GM21825 (cell line): ENCODE data around the gene ZNF346.

Experiments used
- ATAC-seq: cut with Tn5 transposase; IDR thresholded peaks from one replicate; pipeline ENCODE4 v1.9.1; 2021; ENCODE audit warnings: mild to moderate bottlenecking, moderate library complexity; ENCODE audit not compliant: unreplicated experiment

The ZNF346 gene

DNA sequence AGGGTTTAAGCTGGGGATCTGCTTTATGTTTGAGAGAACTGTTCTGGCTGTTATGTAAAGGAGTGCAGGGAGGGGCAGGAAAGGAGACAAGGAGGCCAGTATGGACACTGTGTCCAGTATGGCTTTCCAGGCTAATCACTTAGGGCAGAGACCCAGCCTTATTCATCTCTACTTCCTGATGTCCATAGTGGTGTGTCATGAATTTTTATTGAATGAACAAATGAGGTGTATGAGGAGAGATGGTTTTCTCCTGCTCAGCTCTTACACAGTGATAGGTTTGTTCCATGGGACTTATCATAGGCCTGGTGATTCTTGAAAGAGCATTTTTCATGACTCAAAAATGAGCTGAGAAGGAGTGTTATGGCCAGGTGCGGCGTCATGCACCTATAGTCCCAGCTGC lies 43.7 kb downstream of the ZNF346 start:
- no peak for ATAC-seq

DNA sequence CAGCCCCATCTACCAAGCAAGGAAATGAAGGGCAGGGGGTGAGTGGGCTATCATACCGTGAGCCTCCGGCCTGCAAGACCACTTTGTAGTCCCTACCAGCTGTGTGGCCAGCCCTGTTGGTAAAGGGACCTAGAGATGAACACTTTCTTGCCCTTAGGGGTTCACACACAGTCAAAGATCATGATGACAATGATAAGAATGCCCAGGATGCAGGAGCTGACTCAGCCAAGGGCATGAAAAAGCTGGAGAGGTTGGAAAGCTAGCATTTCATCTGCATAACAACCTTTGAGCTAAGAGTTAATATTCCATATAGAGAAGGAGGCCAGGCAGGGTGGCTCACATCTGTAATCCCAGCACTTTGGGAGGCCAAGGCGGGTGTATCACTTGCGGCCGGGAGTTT lies 45.0 kb downstream of the ZNF346 start:
- ATAC-seq: no peak

DNA sequence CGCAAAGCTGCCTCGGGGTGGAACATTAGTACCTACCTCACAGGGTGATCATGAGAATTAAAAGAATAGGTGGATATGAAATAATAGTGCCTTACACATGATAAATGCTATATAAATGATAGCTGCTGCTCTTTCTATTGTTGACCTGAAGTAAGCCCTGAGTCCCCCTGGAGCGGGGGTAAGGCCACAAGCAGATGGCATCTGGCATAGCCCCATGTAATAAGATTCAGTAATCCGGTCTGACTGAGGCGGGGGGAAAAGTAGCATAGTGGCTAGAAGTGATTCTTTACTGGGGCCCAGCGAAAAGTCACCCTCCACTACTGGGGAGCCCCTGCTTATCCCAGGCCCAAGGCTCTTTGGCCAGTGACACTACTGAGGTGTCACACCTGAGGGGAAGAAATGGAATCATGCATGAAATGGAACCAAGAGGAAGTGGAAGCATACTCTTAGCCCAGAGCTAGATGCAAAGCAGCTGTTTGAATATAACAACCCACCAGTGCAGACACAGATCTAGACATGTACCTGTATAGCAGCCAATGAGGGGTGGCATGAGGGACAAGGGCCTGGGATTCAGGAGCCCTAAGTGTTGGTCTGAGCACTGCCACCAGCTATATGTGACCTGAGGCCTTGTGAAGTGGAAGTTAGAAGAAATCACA lies 48.2 kb downstream of the ZNF346 start:
- no peak for ATAC-seq

DNA sequence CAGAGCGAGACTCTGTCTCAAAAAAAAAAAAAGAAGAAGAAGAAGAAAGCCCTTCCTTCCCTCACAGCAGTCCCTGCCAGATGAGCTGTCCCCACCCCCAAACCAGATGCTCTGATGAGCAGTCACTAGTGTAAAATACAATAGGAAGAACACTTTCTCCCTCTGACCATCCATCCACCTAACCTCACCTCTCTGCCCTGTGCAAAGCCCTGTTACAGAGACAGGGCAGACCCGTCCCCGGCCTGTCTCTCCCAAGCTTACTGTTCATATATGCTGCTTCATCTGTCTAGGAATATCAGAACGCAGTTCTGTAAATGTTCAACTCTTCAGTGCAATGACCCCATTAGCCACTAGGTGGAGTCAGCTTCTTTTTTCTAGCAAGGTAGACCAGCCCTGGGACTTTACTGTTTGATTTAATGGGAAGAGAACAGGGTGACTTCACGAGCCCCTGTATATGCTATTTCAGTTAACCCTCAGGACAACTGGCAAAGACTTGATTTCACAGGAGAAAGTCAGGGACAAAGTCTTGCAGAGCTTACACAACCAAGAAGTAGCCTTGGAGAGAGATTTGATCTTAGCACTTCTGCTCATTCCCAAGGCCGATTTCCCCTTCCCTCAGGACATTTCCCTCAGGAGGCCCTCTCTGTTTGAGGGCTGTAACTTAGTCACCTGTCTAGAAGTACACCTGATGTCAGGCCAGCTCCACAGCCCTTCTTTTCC lies 49.3 kb downstream of the ZNF346 start:
- ATAC-seq: peak; percentile 48

DNA sequence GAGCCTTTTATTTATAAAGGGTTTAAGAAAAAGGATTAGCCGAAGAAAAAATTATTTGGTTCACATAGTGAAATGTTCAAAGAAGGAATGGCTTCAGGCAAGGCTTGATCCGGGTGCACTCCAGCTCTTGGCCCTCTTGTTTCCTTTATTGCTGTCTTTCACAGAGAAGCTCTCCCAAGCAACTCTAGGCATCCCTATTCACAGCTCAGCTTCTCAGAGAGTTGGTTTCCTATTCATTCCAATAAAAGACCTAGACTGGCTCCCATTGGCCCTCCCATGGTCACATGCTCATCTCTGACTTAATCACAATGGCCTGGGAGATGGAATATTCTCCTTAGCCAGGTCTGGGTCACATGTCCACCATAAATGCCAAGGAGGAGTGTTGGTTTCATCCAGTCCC lies 54.8 kb downstream of the ZNF346 start:
- ATAC-seq: no peak

DNA sequence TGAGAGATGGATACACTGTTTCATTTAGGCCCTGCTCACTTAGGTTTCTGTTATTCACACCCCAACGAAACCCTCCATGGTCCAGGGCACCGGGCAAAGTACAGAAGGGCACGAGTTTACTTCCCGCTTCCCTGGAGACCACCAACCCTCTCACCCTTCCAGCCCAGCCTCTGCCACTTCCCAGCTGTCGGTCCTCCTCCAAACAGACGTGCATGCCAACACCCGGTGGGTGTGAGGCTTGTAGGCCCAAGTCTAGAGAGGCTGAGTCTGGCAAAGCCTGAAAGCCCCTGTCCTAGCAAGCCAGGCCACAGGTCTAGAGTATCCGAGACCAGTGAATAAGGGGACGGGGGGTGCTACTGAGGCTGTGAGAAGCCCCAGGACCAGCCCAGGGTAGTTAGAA lies 57.1 kb downstream of the ZNF346 start:
- ATAC-seq: no peak

DNA sequence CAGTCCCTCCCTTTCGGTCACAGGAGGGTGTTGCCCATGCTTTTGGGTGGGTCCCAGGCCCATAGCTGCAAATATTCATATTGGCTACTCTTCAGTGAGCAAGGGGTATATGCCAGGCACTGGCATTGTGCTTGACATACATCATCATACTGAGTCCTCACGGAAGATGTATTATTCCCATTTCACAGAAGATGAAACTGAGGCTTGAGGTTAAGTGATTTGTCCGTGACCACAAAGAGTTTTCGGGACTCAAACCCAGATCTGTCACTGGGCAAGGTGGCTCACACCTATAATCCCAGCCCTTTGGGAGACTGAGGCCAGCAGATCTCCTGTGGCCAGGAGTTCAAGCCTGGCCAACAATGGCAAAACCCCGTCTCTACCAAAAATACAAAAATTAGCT lies 57.8 kb downstream of the ZNF346 start:
- no peak for ATAC-seq

DNA sequence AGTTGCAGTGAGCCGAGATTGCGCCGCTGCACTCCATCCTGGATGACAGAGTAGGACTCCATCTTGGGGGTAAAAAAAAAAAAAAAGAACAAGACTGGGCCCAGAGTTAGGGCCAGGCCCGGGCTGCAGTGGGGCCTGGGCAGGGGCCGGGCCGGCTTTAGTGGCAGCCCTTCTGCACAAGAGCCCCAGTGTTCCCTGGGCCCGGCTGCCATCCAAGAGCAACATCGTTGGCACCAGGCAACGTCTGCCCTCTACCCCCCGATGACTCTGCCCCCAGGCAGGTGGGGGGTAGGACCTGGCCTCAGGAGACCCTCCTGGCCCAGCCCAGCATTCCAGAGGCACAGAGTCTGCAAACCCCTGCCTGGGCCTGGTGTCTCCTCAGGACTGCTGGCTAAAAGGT lies 59.4 kb downstream of the ZNF346 start:
- ATAC-seq: no peak

DNA sequence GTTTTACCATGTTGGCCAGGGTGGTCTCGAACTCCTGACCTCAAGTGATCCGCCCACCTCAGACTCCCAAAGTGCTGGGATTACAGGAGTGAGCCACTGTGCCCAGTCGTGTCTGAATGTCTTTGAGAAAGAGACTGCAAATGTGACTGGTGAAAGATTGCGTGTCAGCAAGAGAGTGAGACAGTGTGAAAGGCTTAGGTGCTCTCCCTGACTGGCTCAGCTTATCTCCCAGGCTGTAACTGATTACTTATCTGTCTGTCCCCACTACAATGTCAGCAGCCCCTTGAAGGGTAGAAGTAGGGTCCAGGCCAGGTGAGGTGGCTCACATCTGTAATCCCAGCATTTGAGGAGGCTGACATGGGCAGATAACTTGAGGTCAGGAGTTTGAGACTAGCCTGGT lies 60.9 kb downstream of the ZNF346 start:
- no peak for ATAC-seq

DNA sequence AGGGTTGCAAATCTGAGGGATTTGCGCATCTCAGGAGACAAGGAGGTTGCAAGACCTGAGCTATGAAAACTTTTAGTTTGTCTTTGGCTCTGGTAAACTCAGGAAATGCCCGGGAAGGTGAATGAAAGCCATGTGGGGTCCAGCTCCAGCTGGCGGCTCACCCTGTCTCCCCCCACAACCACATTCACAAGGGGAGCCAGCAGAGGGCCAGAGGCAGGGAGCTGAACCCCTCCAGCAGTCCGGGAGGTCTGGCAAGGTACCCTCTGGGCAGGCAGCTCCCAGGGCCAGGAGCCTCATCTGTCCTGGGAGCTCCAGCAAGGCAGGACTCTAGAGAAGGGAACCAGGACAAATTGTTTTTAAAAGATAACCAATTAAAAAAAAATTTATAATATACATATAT lies 61.7 kb downstream of the ZNF346 start:
- ATAC-seq: no peak

DNA sequence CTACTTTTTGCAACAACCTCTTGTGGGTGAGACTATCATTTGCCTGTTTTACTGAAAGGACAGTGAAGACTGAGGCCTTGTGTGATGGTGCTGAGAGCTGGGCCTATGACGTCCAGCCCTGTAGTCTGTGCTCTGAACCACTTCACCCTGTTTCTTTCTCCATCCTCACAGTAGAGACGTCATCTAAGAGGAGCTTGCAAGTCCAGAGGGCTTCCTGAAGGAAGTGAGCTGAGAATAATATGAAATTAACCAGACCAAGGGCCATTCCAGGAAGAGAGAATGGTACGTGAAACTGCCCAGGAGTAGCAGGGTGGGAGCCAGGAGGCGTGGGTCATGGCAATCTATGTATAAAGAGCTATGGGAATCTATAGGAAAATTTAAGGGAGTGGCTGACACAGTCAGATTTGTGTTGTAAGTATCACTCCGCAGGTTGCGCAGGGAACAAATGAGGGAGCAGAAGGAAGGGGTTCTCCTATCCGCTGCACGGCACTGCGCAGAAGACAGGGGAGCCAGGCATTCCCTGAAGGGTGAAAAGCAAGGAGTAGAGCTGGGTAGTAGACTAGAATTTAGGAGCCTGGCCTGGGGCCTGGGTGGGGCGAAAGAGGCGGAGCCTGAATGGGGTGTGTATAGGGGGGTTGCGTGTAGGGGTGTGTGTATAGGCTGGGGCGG lies 63.6 kb downstream of the ZNF346 start:
- ATAC-seq: no peak

DNA sequence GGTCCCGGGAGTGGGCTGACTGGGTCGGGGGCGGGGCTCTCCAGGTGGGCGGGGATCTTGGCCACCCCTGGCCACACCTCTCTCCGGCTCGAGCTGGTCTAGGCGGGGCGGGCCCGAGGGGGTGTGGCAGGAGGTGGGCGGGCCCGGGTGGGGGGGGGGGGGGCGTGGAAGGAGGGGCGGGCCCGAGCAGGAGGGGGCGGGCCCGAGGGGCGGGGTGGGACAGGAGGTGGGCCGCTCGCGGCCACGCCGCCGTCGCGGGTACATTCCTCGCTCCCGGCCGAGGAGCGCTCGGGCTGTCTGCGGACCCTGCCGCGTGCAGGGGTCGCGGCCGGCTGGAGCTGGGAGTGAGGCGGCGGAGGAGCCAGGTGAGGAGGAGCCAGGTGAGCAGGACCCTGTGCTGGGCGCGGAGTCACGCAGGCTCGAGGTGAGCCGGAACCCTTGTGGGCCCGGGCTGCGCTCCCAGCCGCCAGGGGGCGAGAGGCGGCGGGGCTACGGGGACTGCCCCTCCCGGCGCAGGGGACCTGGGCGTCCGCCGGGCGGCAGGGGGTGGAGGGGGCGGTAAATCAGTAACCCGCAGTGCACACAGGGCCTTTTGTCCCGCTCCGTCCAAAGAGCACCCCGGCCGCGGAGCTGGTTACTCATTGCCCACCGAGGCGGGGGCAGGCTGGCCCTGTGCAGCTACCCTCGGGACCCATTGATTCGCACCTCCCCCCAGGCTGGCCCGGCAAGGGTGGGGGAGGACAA lies 64.3 kb downstream of the ZNF346 start, which contains the start of gene FGFR4:
FGFR4 (plus strand) TSS at position 262 of the 744 bp plus-strand sequence. CDS start 2,688 bp downstream, outside the sequence.
- peak; percentile 71 for ATAC-seq

DNA sequence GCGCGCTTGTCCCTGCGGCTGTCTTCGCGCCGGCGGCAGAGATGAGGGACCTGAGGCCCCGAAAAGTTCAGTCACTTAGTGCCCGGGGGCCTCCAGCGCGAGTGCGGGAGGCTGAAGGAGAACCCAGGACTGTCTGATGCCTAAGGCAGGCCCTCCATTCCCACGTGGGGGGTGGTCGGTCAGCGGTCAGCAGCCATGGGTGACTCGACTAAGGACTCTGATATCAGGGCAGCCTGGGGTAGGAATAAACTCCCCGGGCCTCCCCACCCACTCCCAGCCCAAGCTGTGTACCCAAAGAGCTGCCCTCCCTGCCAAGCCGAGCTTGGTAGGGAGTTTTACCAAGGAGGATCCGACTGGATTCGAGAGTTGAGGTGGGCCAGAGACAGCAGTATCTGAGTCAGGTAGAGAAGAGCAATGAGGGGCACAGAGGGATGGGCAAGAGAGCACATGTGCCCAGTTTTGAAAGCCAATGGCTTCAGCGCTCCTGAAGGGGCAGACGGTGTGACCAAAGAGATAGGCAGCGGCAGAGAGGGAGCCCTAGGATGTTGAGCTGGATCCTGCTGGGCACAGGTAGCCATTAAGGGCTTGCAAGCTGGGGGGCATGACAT lies 65.0 kb downstream of the ZNF346 start:
- no peak for ATAC-seq

DNA sequence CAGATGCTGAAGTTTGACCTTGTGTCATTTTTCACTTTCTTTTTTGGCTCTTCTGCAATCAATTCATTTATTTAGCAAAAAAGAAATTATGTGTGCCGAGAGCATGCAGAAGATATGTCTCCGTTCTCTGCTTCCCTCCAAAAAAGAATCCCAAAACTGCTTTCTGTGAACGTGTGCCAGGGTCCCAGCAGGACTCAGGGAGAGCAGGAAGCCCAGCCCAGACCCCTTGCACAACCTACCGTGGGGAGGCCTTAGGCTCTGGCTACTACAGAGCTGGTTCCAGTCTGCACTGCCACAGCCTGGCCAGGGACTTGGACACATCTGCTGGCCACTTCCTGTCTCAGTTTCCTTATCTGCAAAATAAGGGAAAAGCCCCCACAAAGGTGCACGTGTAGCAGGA lies 66.6 kb downstream of the ZNF346 start:
- ATAC-seq: no peak

DNA sequence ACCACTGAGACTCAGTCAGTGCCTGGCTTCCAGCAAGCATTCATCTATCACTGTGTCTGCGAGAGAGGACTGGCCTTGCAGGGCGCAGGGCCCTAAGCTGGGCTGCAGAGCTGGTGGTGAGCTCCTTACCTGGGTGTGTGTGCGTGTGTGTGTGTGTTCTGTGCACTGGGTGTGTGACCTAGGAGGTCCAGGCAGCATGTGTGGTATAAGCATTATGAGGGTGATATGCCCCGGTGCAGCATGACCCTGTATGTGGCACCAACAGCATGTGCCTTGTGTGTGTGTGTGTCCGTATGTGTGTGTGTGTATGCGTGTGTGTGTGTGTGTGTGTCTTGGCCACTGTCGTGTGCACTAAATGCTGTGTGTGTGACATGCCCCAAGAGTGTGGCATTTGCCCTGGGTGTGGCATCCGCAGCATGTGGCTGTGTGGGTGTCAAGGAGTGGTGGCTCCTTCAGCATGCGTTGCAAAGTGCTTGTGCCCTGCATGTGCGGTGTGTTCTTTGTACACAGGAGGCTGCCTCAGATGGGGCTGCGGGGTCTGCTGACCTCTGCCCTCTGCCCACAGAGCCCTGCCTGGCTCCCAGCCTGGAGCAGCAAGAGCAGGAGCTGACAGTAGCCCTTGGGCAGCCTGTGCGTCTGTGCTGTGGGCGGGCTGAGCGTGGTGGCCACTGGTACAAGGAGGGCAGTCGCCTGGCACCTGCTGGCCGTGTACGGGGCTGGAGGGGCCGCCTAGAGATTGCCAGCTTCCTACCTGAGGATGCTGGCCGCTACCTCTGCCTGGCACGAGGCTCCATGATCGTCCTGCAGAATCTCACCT lies 67.5 kb downstream of the ZNF346 start:
- ATAC-seq: no peak

DNA sequence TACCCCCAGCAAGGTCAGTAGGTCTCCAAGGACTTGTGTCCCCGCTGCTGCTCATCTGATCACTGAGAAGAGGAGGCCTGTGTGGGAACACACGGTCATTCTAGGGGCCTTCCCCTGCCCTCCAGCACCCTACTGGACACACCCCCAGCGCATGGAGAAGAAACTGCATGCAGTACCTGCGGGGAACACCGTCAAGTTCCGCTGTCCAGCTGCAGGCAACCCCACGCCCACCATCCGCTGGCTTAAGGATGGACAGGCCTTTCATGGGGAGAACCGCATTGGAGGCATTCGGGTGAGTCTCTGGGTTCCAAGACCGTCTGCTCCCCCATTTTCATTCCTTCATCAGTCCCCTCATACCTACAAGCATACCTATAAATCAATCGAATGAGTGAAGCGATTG lies 68.3 kb downstream of the ZNF346 start:
- ATAC-seq: no peak

DNA sequence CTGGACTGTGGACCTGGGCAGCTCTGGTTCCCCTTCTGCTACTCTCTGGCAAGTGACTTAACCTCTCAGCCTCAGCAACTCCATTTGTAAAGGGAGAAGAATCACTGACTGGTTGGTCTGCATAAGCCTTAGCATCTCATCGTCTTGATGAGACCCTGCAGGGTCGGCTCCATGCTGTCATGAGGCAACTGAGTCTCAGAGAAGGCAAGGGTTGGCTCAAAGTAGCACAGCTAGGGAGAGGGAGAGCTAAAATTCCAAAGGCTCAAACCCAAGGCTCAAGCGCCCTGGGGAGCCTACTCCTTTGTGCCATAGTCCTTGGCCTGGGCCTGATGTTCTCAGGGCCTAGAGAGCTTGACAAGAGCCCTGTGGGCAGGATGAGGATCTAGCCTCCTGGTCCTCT lies 68.7 kb downstream of the ZNF346 start:
- ATAC-seq: no peak

DNA sequence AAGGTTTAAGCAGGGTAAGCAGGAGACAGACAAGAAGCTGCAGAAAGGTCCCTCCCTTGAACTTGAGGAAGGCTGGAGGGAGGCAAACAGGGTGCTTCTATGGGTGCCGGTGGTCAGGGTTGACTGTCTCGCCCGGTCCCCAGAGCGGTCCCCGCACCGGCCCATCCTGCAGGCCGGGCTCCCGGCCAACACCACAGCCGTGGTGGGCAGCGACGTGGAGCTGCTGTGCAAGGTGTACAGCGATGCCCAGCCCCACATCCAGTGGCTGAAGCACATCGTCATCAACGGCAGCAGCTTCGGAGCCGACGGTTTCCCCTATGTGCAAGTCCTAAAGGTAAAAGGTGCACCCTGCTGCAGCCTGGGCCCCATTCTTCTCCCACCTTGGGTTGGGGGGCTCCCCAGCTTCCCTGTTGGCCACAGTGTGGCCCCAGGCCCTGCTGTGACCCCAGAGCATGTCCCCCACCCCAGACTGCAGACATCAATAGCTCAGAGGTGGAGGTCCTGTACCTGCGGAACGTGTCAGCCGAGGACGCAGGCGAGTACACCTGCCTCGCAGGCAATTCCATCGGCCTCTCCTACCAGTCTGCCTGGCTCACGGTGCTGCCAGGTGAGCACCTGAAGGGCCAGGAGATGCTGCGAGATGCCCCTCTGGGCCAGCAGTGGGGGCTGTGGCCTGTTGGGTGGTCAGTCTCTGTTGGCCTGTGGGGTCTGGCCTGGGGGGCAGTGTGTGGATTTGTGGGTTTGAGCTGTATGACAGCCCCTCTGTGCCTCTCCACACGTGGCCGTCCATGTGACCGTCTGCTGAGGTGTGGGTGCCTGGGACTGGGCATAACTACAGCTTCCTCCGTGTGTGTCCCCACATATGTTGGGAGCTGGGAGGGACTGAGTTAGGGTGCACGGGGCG lies 69.9 kb downstream of the ZNF346 start:
- no peak for ATAC-seq

DNA sequence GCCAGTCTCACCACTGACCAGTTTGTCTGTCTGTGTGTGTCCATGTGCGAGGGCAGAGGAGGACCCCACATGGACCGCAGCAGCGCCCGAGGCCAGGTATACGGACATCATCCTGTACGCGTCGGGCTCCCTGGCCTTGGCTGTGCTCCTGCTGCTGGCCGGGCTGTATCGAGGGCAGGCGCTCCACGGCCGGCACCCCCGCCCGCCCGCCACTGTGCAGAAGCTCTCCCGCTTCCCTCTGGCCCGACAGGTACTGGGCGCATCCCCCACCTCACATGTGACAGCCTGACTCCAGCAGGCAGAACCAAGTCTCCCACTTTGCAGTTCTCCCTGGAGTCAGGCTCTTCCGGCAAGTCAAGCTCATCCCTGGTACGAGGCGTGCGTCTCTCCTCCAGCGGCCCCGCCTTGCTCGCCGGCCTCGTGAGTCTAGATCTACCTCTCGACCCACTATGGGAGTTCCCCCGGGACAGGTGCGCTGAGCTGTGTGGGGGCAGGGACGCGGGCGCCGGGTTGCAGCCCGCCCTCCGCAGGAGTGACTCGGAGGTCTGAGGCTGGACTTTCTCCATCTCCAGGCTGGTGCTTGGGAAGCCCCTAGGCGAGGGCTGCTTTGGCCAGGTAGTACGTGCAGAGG lies 70.7 kb downstream of the ZNF346 start:
- no peak for ATAC-seq
